CD4-positive, alpha-beta T cell treated with Interleukin-21 for 1 hour (primary cell): ENCODE measurements around the gene KCNG2.

ENCODE experiments used
- DNase-seq: peaks from one replicate; pipeline ENCODE4 v3.0.0-alpha.2; 2020

The KCNG2 gene

DNA sequence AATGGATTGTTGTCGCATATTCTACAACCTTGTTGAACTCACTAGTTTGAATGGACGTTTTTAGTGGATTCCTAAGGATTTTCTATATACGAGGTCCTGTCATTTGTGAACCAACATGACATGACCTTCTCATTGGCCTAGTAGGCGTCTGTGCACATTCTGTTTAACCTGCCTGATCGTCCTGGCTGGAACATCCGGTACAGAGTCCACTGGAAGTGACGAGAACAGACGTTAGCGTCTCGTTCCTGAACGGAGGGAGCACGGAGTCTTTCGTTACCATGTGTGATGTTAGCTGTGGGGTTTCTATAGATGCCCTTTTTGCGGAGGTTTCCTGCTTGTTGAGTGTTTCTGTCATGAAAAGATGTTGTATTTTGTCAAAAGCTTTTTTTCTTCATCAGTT is 91.8 kb downstream of the KCNG2 start:
- no peak for DNase-seq

DNA sequence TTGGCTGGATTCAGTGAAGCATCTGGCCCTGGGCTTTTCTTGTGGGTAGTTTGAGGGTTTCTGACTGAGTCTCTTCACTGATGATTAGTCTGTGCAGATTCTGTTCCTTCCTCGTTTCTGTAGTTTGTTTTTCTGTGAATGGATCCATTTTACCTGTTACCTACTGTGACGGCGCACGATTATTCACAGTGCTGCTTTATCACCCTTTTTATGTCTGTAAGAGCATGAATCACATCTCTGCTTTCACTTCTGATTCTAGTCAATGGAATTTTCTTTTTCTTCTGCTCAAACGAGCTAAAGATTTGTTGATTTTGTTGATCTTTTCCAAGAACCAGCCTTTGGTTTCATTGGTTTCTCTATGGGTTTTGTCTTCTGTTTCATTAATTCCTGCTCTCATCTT is 92.9 kb downstream of the KCNG2 start:
- DNase-seq = no peak

- DNase-seq = no peak
These were observed 99.0 kb downstream of the KCNG2 start for GRCh38 chr18:79896738-79897137.

- DNase-seq = no peak
These were observed 100.3 kb downstream of the KCNG2 start for GRCh38 chr18:79897940-79898625.

- no peak for DNase-seq
These were observed 101.3 kb downstream of the KCNG2 start for GRCh38 chr18:79898952-79899608.

GRCh38 chr18:79899609-79900445 is 102.1 kb downstream of the KCNG2 start:
- DNase-seq = no peak

- DNase-seq = no peak
These were observed 103.2 kb downstream of the KCNG2 start for GRCh38 chr18:79900610-79901570.

DNA sequence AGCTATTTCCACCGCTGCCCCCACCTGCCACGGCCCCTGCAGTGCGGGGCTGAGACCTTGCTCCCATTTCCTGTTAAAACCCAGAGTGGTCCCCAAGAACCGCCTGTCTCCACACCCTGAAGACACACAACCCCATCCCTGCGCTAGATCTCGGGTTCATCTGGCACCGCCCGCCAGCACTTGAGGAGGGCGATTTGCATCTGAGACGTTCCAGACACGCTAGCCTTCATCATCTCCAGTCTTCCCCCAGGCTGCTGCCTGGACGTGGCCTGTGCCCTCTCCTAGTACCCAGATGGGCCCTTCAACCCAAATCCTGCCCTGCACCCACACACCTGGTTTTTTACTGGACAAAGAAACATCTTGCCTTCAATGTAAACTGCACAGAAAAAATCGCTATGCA is 103.9 kb downstream of the KCNG2 start:
- no peak for DNase-seq

DNA sequence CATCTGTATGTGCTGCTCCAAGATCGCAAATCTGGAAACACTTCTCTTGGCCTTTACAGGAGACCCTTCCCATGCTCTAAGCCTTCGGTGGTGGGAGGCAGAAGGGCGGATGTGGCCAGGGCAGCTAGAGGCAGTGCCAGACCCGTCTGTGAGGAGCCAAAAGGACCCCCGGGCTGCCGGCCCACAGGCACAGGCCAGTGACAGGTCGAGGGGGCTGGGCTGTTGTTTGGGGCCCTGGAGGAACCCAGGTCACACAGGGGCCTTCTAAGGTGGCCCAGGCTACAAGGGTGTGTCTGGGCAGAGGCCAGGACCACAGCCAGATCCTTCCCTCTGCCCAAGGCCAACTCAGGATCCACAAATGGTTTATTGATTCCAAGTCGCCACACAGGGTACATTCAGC is 104.3 kb downstream of the KCNG2 start:
- DNase-seq = no peak

DNA sequence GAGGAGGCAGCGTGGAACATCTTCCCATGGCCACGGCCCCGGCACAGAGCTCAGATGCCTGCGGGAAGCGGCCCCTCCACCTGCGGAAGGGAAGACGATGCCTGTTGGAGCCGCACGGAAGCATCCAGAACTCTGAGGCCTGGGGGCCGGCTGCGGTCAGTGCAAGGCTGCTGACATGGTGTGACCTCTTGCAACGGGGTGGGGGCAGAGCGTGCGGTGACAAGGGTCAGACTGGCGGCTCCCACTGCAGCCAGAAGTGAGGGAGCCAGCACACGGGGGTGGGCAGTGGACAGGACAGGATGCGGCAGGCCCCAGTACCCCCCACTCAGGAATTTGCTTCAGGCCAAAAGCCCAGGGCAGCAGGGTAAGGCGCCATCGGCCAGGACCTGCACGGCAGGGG is 104.9 kb downstream of the KCNG2 start:
- DNase-seq = no peak

- no peak for DNase-seq
These were observed 105.4 kb downstream of the KCNG2 start for GRCh38 chr18:79903071-79903635.

GRCh38 chr18:79903787-79904356 is 106.1 kb downstream of the KCNG2 start:
- DNase-seq = no peak

DNA sequence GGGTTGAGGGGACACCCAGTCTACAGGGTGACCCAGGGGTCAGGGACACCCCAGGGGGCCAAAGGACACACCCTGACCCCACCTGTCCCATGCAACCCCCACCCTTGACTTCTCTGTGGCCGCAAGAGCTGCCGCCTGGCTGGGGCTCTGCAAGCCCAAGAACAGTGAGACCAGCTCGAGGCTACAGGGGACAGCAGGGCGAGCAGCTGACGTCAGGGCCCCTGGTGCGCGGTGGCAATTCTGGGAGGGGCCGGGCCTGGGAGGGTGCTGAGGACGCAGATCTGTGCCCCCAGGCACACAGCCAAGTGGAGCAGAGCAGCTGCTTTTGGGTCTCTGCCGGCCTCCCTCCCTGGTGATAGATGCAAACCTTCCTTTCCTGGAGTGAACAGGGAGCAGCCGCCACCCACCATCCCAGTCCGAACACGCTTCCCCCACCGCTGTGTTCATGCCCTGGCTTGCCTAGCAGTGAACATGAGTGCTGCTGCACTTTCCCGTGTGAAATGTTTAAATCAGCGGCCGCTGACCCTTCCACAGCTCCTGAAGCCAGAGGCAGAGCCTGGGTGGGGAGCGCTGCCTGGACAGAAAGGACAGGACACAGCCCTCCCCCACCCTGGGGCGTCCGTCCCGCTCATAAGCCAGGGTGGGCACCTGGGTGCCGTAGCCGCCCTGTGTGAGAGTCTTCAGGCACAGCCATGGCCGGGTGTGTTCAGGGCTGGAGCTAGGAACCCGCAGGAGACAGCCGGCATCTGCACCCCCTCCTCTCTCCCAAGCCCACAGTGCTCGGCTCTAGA is 106.8 kb downstream of the KCNG2 start:
- DNase-seq = no peak

DNA sequence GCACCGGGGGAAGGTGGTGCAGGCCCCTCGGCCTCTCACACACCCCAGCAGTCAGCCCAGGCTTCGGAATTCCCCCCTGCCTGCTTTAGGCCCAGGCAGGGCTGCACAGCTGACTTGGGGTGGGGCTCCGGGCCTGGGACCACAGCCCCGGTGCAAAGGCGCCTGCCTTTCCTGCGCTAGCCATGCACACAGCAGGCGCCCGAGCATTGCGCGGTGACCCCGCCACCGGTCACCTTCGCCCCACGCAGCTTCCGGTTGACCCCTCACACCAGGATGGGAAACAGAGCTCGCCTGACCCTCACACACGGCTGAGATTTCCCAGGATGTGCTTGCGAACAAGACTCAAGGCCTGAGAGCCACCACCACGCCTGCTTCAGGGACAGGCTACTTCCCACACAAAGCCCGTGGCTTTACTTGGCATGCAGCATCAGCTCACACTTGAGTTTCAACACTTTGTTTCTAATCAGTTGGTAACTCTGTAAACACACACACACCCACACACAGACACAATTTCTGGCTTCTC is 107.7 kb downstream of the KCNG2 start:
- no peak for DNase-seq

DNA sequence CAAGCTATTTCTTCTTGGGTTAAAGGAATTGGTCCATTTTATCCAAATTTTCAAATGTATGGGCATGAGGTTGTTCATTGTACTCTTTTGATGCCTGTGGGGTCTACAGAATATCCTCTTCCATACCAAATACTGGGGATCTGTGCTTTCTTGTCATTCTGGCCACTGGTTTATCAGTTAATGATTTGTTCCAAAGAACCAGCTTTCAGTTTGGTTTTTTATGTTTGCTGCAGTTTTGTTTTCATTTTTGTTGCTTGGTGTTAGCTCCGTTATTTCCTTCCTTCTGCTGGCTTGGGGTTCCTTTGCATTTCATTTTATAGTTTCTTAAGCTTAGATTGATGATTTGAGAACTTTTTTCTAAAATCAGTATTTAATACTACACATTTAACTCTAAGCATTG is 108.3 kb downstream of the KCNG2 start:
- no peak for DNase-seq

- DNase-seq = no peak
These were observed 109.0 kb downstream of the KCNG2 start for GRCh38 chr18:79906706-79907105.

DNA sequence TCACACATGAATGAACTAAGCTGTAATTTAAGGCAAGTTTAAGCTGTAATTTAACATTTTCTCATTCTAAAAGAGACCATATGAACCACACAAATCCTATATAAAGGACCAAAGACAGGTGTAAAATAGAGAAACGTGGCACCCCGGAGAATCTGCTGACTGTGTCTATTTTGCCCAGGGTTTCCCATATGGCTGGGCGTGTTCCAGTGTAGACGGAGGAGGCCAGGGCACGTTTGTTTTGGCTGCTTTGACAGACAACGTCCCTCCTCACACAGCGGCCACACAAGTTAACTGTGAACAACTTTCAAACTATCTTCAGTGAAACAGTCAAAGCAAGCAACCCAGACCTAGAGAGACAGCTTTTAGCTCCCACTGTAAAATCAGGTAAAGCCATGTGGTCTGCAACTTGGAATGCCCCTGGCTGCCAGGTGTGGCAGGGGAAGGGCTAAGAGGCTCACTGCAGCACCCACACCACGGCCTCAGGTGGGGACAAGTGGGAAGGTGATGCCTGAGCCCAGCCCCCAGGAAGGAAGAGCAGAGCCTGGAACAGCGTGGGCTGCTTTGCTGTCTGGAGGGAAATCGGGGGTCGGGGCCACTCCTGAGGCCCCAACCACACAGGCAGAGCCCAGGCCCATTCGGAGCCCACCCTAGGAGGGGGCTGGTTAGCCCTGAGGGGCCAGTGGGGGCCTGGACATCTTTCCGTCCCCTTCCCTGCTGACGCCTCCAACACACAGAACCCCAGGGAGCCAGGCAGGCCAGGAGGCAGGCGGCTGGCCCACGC is 113.0 kb downstream of the KCNG2 start:
- DNase-seq = no peak

DNA sequence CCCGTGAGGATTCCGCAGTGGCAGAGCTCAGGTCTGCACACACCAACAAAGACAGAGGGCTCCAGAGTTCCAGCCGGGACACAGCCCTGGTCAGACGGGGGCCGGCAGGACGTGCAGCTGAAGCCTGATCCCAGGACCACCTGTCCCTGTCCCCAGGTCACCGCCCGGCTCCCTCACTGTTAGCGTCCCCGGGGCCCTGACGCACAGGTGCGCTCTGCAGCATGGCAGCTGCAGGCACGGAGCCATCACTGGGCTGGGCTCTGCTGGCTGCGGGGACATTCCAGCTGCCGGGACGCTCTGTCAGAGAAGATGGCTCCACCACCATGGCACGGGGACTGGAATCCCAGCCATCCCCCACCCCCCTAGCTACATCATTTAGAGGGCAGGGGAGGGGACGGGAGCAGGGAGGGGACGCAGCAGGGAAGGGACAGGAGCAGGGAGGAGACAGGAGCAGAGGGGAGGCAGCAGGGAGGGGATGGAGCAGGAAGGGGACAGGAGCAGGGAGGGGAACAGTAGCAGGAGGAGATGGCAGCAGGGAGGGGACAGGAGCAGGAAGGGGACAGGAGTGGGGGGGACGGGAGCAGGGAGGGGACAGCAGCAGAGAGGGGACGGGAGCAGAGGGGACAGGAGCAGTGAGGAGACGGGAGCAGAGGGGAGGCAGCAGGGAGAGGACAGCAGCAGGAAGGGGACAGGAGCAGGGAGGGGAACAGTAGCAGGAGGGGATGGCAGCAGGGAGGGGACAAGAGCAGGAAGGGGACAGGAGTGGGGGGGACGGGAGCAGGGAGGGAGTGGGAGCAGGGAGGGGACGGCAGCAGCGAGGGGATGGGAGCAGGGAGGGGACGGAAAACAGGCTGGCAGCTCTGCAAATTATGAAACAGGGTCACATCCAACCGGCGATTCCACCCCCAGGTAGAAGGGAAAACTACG is 113.9 kb downstream of the KCNG2 start:
- no peak for DNase-seq

DNA sequence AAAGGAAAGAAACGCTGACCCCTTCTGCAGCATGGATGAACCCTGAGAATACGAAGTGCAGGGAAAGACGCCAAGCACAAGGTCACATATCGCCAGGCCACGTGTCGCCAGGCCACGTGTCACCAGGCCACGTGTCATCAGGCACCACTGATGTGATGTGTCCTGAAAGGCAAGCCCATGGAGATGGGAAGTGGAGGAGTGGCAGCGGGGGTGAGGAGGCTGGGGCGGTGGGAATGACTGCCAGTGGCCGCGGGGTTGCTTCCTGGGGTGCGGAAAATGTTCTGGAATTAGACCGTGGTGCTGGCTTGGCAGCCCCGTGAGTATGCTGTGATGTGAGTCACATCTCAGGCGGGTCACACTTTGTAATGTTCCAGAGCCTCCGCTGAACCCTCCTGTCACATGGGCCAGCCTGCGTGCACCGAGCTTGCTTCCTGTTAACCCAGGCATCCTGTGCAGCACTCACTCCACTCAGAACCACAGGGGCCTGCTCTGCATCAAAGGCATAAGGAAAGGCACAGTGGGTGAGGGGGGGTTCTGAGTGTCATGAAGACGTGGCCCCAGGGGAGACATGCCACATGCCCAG is 114.8 kb downstream of the KCNG2 start:
- no peak for DNase-seq
